HG02885 (cell line): ENCODE results near the gene AGAP6.
"Not testable (repeated sequence)": the region's sequence is repeated elsewhere in the genome, so short reads cannot be mapped to it uniquely, and the experiment has no call there.

Source experiments
- ATAC-seq: cut with Tn5 transposase; IDR thresholded peaks from one replicate; pipeline ENCODE4 v1.9.1; 2021; ENCODE audit warnings: mild to moderate bottlenecking; ENCODE audit not compliant: unreplicated experiment, poor library complexity

The AGAP6 gene

DNA sequence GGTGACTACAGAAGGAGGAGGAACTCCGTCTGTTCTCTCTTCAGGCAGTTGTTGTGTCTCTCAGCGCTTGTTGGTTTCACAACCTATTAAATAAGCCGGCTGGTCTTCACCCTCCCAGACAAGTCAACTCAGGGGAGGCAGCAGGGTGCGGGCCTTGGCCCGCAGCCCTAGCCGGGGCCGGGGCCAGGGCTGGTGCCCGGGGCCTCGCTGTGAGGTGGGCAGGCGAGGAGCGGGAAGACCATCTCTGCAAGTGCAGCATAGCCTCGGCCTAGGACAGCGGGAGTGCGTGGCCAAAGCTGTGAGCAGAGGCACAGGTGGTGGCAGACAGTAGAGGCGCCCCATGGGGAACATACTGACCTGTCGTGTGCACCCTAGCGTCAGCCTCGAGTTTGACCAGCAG is at the start of gene AGAP6:
AGAP6 (plus strand) TSS at position 31 of the 400 bp plus-strand sequence; CDS start at position 341, 310 bp downstream.
- ATAC-seq, result not testable (repeated sequence)

DNA sequence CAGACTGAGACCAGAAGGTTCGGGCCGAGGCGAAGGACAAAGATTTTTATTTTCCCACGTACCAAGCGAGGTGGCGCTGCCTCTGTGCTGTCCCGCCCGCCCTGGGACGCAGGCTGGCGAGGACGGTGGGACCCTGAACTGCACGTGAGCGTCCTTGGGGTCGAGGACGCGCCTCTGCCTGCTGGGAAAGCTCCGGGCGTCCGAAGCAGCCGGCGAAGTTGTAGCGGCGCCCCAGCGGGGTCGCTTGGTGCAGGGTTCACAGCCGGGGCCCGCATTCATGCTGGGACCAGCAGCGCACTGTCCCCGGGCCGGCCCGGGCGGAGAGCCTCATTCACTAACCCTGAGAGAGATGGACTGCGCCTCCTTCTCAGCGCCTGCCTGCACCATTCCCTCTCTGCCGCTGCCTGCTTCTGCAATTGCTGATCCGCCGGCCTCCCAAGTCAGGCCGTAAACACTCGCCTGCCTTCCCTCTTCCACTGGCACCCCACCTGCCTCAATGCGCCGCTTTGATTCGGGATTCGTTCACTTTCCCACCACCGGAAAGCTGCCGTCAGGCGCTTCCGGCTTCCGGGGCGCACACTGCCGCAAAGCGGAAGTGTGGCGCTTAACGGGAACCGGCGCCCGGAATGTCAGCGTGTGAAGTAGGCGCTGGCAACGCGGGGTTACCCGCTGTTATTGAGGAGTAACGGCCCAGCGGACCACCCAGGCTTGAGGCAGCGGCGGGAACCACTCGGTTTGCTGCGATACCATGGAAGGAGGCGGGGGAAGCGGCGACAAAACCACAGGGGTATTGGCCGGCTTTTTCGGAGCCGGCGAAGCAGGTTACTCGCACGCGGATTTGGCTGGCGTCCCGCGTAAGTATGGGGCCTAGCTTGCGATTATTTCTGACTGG is 46.5 kb upstream of the AGAP6 start, which contains the start of the genes PARG and TIMM23B:
PARG (minus strand) TSS at position 581 of the 892 bp plus-strand sequence; CDS start at position 279, 302 bp downstream.
TIMM23B (plus strand) TSS at position 607 of the 892 bp plus-strand sequence; CDS start at position 749, 142 bp downstream.
- ATAC-seq, result peak; percentile 70

- peak; percentile 9 for ATAC-seq
Observed at GRCh38 chr10:49942339-49942705, 45.9 kb upstream of the AGAP6 start.

DNA sequence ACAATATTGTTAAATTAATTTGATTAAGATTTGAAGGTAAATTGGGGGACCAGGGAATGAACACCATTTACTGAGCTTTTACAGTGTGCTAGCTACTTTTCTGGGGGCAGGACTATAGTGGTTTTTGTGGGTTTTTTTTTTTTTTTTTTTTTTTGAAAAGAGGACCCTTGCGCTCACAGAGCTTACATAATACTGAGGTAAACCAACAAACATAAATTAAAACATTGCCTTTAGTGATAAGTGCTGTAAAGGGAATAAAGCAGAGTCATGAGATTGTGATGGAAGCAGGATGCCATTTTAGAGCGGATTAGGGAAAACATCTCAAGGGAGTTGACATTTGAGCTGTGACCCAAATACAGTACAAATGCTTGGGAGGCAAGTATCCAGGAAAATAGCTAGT is 44.6 kb upstream of the AGAP6 start:
- ATAC-seq, result not testable (repeated sequence)

GRCh38 chr10:49948142-49948541 is 40.1 kb upstream of the AGAP6 start:
- peak; percentile 91 for ATAC-seq

DNA sequence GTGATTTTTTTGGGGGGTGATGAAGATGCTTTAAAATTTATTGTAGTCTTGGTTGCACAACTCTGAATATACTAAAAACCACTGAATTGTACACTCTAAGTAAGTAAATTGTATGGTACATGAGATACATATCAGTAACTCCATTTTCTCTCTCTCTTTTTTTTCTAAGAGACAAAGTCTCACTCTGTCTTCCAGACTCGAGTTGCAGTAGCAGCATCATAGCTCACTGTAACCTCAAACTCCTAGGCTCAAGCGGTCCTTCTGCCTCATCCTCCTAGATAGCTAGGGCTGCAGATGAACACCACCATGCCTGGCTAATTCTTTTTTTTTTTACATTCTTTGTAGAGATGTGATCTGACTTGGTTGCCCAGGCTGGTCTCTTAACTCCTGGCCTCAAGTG is 39.5 kb upstream of the AGAP6 start:
- not testable (repeated sequence) for ATAC-seq

GRCh38 chr10:49952006-49952405 is 36.2 kb upstream of the AGAP6 start:
- ATAC-seq, result not testable (repeated sequence)

- not testable (repeated sequence) for ATAC-seq
Observed at GRCh38 chr10:49953122-49953521, 35.1 kb upstream of the AGAP6 start.

DNA sequence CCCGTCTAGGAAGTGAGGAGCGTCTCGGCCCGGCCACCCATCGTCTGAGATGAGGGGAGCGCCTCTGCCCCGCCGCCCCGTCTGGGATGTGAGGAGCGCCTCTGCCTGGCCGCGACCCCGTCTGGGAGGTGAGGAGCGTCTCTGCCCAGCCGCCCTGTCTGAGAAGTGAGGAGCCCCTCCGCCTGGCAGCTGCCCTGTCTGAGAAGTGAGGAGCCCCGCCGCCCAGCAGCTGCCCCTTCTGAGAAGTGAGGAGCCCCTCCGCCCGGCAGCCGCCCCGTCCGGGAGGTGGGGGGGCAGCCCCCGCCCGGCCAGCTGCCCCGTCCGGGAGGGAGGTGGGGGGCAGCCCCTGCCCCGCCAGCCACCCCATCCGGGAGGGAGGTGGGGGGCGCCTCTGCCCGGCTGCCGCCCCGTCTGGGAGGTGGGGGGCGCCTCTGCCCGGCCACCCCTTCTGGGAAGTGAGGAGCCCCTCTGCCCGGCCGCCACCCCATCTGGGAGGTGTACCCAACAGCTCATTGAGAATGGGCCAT is 17.8 kb upstream of the AGAP6 start:
- ATAC-seq, result not testable (repeated sequence)

DNA sequence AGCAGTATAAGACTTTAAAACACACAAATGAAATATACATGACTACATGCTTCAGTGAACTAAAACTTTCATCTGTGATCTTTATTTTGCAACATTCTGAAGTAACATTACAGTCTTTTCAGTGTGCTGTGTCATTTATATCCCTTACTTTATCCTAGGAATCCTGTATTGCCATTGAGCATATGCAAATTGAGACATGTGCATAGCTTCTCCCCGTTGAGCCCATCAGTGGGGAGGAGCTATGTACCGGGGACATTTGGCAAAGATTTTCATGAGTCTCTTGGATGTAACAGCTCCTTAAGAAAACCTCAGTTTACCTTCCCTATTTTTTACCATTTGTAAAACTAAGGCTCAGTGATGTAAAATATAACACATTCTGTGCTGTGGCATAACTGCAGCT is 16.7 kb upstream of the AGAP6 start:
- ATAC-seq, result not testable (repeated sequence)

DNA sequence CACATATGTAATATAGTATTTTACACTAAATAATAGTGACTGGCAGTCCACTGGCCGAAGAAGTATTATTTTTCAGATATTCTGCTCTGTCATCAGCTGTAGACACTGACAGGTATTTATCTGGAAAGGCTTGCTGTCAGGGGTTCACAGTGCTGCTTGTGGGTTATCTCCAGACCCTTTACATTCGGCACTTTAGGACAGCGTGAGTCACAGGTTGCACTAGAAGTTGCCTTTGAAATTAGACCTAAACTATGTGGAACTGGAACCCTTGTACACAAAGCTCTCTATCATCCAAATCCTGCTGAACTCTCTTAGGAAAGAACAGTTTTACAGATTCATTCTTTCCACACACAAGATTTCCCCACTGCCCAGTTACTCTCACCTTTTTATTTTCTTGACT is 16.1 kb upstream of the AGAP6 start:
- not testable (repeated sequence) for ATAC-seq

DNA sequence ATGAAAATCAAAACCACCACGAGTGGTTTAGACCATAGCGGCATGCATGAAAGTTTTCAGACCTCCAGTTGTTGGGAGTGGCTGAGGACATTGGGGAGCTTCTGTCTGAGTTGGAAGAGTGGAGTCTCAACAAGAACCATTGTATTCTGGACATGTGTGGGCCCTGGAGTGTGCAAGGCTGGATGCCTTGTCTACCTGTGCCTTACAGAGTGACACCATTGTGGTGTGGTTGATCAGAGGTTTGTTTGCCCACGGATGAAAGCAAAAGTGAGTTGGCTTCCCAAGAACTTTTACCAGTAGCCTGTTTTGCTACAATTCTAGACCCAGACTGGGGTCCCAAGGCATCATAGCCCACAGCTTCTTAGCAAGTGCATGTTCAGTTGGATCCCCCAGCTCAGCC is 10.4 kb upstream of the AGAP6 start:
- ATAC-seq, result not testable (repeated sequence)

DNA sequence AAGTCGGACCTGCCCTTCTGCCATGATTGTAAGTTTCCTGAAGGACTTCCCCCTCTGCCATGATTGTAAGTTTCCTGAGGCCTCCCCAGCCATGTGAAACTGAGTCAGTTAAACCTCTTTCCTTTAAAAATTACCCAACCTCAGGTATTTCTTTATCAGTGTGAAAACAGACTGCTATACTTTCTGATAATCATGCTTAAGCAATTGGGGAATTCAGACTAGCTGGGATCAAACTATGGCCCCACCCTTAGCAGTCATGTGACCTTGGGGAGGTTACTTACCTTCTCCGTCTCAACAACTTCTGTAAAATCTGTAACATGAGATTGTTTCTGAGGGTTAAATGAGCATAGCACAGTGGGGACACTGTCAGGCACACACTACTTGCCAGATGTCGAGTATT is 999 bp upstream of the AGAP6 start:
- not testable (repeated sequence) for ATAC-seq

GRCh38 chr10:49995321-49995720 is 7.1 kb downstream of the AGAP6 start:
- not testable (repeated sequence) for ATAC-seq

GRCh38 chr10:50014024-50014423 is 25.8 kb downstream of the AGAP6 start:
- not testable (repeated sequence) for ATAC-seq

DNA sequence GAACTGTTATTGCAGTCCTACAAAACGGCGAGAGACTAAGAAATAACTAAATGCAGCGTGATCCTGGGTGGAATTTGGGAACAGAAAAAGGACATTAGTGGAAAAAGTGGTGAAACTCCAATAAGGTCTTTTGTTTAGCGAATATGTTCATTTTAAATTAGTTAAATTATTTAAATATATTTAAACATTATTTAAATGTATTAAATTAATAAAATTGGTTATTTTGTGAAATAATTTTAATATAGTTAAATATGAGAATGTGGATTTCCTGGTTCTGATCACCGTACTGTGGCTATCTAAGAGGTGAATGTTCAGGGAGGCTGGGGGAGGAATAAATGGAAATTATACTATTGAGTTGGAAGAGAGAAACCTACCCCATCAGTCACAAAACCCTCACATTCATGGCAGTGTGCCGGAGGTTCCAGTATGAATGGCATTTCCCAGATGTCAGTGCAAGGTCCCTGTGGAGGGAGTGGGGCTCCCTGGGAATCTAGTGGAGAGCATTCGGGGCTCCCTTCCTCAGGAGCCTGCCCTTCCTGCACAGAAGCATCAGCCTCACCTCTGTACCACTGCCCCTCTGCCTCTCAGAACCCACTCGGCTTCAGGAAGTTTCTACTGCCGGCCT is 27.5 kb downstream of the AGAP6 start:
- ATAC-seq, result not testable (repeated sequence)

- not testable (repeated sequence) for ATAC-seq
Observed at GRCh38 chr10:50016926-50017325, 28.7 kb downstream of the AGAP6 start.

GRCh38 chr10:50017646-50018045 is 29.4 kb downstream of the AGAP6 start:
- ATAC-seq, result not testable (repeated sequence)

- not testable (repeated sequence) for ATAC-seq
Observed at GRCh38 chr10:50019279-50019678, 31.1 kb downstream of the AGAP6 start.

- ATAC-seq, result not testable (repeated sequence)
Observed at GRCh38 chr10:50020451-50021024, 32.3 kb downstream of the AGAP6 start.
